Loucy (cell line): ENCODE measurements around the gene TSHZ2.

ENCODE experiments used
- H2AFZ ChIP-seq: fragments of 200-600 bp; sonication (generic); 2 replicates; pipeline ENCODE4 v1.6.0; 2016; ENCODE audit warnings: antibody characterized with exemption, mild to moderate bottlenecking, low read length, moderate library complexity
- H3F3A ChIP-seq: fragments of 200-600 bp; 2 replicates; pipeline ENCODE4 v1.6.0; 2016; ENCODE audit warnings: antibody characterized with exemption, low read depth, mild to moderate bottlenecking
- H3K27me3 ChIP-seq: fragments of 200-600 bp; sonication (generic); 2 replicates; pipeline ENCODE4 v1.6.1; 2014; ENCODE audit warnings: low read length, mild to moderate bottlenecking; ENCODE audit not compliant: insufficient read depth, poor library complexity, severe bottlenecking
- H3K36me3 ChIP-seq: fragments of 200-600 bp; sonication (generic); 2 replicates; pipeline ENCODE4 v1.6.1; 2016; ENCODE audit warnings: low read length; ENCODE audit not compliant: insufficient read depth
- H3K4me1 ChIP-seq: fragments of 200-600 bp; sonication (generic); 2 replicates; pipeline ENCODE4 v1.5.1; 2014; ENCODE audit warnings: low read length, mild to moderate bottlenecking; ENCODE audit not compliant: insufficient read depth, poor library complexity, severe bottlenecking
- H3K4me2 ChIP-seq: fragments of 200-600 bp; sonication (generic); 2 replicates; pipeline ENCODE4 v1.6.0; 2014; ENCODE audit warnings: antibody characterized with exemption, low read length, low read depth, mild to moderate bottlenecking; ENCODE audit not compliant: poor library complexity, severe bottlenecking
- H3K4me3 ChIP-seq: fragments of 200-600 bp; sonication (generic); 2 replicates; pipeline ENCODE4 v1.5.1; 2014; ENCODE audit warnings: low read length, mild to moderate bottlenecking, mixed read lengths; ENCODE audit not compliant: poor library complexity, severe bottlenecking
- H3K79me2 ChIP-seq: fragments of 200-600 bp; sonication (generic); 2 replicates; pipeline ENCODE4 v1.6.1; 2014; ENCODE audit warnings: low read length; ENCODE audit not compliant: insufficient read depth
- H3K9ac ChIP-seq: fragments of 200-600 bp; sonication (generic); 2 replicates; pipeline ENCODE4 v1.6.0; 2014; ENCODE audit warnings: mild to moderate bottlenecking, low read depth, low read length, moderate library complexity; ENCODE audit not compliant: poor library complexity, severe bottlenecking
- H3K9me2 ChIP-seq: fragments of 200-600 bp; sonication (generic); replicated peaks from 2 replicates; pipeline ENCODE4 v1.6.1; 2016; ENCODE audit warnings: low read depth, low read length, mixed read lengths
- H3K9me3 ChIP-seq: fragments of 200-600 bp; sonication (generic); 2 replicates; pipeline ENCODE4 v1.6.1; 2014; ENCODE audit warnings: mild to moderate bottlenecking, antibody characterized with exemption, low read length, low read depth; ENCODE audit not compliant: insufficient read depth
- H4K20me1 ChIP-seq: fragments of 200-600 bp; sonication (generic); 2 replicates; pipeline ENCODE4 v1.6.0; 2014; ENCODE audit warnings: antibody characterized with exemption, low read length, mild to moderate bottlenecking; ENCODE audit not compliant: insufficient read depth, poor library complexity, severe bottlenecking
- CTCF ChIP-seq: fragments of 200-600 bp; sonication (generic); conservative IDR thresholded peaks from 2 replicates; pipeline ENCODE4 v1.5.1; 2014; ENCODE audit warnings: mild to moderate bottlenecking, antibody characterized with exemption, low read length
- EZH2phosphoT487 ChIP-seq: fragments of 200-600 bp; IDR thresholded peaks from 2 replicates; pipeline ENCODE4 v1.6.1; 2018; ENCODE audit warnings: antibody characterized with exemption, mild to moderate bottlenecking, moderate library complexity, borderline replicate concordance

Gene TSHZ2

GRCh38 chr20:53512076-53512475, 539.9 kb downstream of the TSHZ2 start:
- TF ChIP-seq EZH2phosphoT487, result no peak
- no peak for TF ChIP-seq CTCF
- Histone ChIP-seq H3K9me2 (no peaks in the 10 kb centered on the region), H3K27me3 (no peaks in the 10 kb centered on the region), H3K4me3 (no peak overlapping the region), H3K4me1 (no peaks in the 10 kb centered on the region), H3K9ac (no peak overlapping the region), H3K9me3 (no peaks in the 10 kb centered on the region), H3K79me2 (no peaks in the 10 kb centered on the region), H3K4me2 (no peak overlapping the region), H3K36me3 (no peaks in the 10 kb centered on the region), H4K20me1 (no peaks in the 10 kb centered on the region), H2AFZ (no peak overlapping the region), H3F3A (no peaks in the 10 kb centered on the region)

GRCh38 chr20:53513168-53513488, 541.0 kb downstream of the TSHZ2 start:
- Histone ChIP-seq H3K36me3 (no peaks in the 10 kb centered on the region), H3K4me3 (no peak overlapping the region), H3K4me2 (no peak overlapping the region), H3K9me3 (no peaks in the 10 kb centered on the region), H3F3A (no peaks in the 10 kb centered on the region), H3K27me3 (no peaks in the 10 kb centered on the region), H2AFZ (no peak overlapping the region), H3K4me1 (no peaks in the 10 kb centered on the region), H3K9me2 (no peaks in the 10 kb centered on the region), H3K9ac (no peak overlapping the region), H3K79me2 (no peaks in the 10 kb centered on the region), H4K20me1 (no peaks in the 10 kb centered on the region)
- TF ChIP-seq CTCF (no peak), EZH2phosphoT487 (no peak)

DNA sequence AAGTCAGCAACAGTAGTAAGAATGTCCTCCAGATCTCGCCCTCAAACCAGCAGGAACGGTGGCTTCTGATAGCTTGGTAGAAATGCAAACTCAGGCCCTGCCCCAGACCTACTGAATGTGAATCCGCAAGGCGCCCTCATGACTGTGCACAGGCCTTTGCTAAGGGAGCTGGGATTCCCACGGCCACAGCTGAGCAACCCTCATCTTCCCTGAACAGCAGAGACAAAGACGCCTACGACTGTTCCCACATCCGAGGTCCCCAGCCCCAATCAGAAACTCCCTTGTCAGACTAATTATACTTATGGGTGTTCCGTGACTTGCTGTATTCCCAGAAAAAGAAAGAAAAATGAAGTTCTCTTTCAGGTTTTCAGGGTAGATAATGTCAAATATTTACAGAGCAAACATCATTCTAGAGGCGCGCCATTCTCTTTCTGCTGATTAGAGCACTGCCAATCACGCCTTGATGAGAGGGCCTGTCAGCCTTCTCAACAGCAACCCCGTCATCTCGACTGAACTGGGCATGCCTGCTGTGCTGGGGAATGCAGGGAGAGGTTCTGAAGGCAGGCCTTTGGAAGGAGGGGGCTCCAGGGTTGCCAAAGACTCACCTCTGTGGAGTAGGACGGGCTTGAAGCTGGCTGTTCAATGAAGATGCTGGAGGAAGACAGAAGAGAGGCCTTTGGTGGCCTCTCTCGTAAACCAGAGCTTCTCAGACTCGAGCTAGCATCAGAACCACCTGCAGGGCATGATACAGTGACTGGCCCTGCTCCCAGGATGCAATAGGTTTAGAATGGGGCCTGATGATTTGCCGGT, 541.5 kb downstream of the TSHZ2 start:
- no peaks in the 10 kb centered on the region for H3F3A ChIP-seq
- no peak overlapping the region for H3K9ac ChIP-seq
- TF ChIP-seq CTCF (no peak), EZH2phosphoT487 (no peak)
- no peaks in the 10 kb centered on the region for H3K9me3 ChIP-seq
- H3K79me2 ChIP-seq, result no peaks in the 10 kb centered on the region
- no peaks in the 10 kb centered on the region for H3K4me1 ChIP-seq
- no peaks in the 10 kb centered on the region for H3K9me2 ChIP-seq
- no peak overlapping the region for H3K4me3 ChIP-seq
- H4K20me1 ChIP-seq, result no peaks in the 10 kb centered on the region
- H3K4me2 ChIP-seq, result no peak overlapping the region
- H3K27me3 ChIP-seq, result no peaks in the 10 kb centered on the region
- H2AFZ ChIP-seq, result no peak overlapping the region; the same call in 1 of the 2 replicates
- no peaks in the 10 kb centered on the region for H3K36me3 ChIP-seq
